GM12864 (cell line): Measurements from ENCODE around the gene JARID2.

Experiments
- DNase-seq: peaks from one replicate; pipeline ENCODE4 v3.0.0-alpha.2; 2011; ENCODE audit warnings: low read depth
- H3K4me3 ChIP-seq: 2 replicates; pipeline ENCODE4 v1.5.1; 2011; ENCODE audit warnings: mild to moderate bottlenecking, low read depth, low read length, control low read depth
- TF ChIP-seq, protein P1 (sequence below): IDR thresholded peaks from 2 replicates; pipeline ENCODE4 v1.5.1; 2011; ENCODE audit warnings: low read depth, mild to moderate bottlenecking, moderate library complexity, low read length, control low read depth, inconsistent platforms; ENCODE audit errors: missing control alignments

JARID2 gene

GRCh38 chr6:15305496-15305895 is 59.6 kb downstream of the JARID2 start:
- no peak for DNase-seq
- TF ChIP-seq, protein P1, sequence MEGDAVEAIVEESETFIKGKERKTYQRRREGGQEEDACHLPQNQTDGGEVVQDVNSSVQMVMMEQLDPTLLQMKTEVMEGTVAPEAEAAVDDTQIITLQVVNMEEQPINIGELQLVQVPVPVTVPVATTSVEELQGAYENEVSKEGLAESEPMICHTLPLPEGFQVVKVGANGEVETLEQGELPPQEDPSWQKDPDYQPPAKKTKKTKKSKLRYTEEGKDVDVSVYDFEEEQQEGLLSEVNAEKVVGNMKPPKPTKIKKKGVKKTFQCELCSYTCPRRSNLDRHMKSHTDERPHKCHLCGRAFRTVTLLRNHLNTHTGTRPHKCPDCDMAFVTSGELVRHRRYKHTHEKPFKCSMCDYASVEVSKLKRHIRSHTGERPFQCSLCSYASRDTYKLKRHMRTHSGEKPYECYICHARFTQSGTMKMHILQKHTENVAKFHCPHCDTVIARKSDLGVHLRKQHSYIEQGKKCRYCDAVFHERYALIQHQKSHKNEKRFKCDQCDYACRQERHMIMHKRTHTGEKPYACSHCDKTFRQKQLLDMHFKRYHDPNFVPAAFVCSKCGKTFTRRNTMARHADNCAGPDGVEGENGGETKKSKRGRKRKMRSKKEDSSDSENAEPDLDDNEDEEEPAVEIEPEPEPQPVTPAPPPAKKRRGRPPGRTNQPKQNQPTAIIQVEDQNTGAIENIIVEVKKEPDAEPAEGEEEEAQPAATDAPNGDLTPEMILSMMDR, result no peak
- no peak overlapping the region for H3K4me3 ChIP-seq

DNA sequence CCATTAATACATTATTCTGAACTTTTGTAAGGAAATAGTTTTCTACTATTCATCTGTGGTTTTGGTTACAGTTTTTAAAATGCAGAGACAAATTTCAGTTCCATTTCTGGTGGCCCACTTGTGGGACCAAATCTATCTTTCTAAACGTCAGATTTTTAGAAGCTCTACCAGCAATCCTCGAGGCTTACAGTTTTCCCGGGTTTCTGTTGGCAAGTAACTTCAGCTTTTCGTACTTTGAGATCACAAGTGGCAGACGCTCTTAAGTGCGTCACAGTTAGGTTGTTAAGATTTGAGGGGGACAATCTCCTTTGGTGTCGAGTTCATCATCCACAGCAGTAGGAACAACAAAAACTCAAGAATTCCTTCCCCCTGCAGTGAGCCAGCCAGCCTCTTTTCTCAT is 60.0 kb downstream of the JARID2 start:
- no peak for DNase-seq
- H3K4me3 ChIP-seq, result no peak overlapping the region
- TF ChIP-seq, protein P1, result no peak

GRCh38 chr6:15308435-15309213 is 62.8 kb downstream of the JARID2 start:
- H3K4me3 ChIP-seq, result no peak overlapping the region
- TF ChIP-seq, protein P1, result no peak
- no peak for DNase-seq

DNA sequence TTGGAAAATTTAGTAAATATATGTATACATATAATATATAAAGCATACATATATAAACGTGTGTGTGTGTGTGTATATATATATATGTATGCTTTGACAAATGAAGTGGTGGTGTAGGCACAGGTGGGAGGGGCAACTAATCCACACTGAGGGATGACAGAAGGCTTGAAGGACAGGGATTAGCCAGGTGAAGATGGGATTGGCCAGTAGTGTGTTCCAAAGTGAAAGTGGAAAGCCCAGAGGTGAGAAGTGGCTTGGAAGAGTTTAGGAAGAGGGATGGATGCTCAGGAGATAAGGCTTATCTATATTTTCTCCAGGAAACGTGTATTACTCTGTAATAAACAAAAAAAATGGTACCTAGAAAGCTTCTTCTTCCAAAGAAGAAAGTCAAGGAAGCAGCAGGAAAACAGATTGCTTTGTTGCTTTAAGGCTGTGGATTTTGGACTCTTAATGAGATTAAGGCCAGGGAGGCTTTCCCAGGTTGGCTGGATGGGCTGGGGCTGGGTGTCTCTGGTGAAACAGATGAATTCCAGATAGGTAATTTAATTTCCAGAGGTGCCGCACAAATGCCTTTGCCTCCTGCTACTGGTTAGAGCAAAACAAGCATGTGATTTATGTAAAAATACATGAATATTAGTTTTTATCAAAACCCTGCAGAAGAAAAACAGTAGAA is 63.9 kb downstream of the JARID2 start:
- H3K4me3 ChIP-seq, result no peak overlapping the region
- TF ChIP-seq, protein P1, result no peak
- DNase-seq, result no peak

DNA sequence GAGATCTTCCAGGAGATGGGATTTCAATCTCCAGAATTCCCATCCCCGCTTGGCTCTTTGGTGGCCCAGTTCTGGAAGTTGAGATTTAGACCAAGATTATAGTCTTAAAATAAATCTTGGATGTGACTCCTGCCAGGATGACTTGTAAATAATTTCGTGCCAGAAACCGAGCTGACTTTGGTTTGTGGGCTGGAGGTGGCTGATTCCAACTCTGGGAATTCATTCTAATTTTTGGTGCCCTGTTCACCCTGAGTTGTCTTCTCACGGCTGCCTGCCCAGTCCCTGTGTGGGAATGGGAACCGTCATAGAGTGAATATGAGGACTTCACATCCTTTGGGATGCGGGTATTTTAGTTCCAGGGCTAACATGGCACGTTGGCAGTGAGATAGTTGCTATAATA is 64.8 kb downstream of the JARID2 start:
- H3K4me3 ChIP-seq, result no peak overlapping the region
- TF ChIP-seq, protein P1, result no peak
- DNase-seq, result no peak

DNA sequence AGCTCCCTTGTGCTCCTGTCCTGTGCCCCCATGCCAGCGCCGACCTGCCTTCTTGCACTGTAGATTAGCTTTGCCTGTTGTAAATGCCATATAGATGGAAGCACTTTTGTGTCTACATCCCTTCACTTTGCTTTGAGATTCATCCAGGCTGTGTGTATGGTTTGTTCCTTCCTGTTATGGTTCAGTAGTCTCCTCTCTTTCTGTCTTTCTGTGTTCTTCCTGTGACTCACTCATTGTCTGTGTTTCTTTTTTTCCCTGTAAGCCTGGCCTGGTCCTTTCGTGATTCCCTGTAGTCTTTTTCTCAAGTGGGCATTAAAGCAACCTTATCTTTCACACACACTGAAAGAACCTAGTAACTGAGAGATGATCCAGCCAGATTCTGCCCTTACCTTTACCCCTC is 66.6 kb downstream of the JARID2 start:
- no peak for DNase-seq
- H3K4me3 ChIP-seq, result no peak overlapping the region
- TF ChIP-seq, protein P1, result no peak
